ENCODE measurements around the gene TLR3.
"Not testable (repeated sequence)": the region's sequence is repeated elsewhere in the genome, so short reads cannot be mapped to it uniquely, and the experiment has no call there.

Gene TLR3

DNA sequence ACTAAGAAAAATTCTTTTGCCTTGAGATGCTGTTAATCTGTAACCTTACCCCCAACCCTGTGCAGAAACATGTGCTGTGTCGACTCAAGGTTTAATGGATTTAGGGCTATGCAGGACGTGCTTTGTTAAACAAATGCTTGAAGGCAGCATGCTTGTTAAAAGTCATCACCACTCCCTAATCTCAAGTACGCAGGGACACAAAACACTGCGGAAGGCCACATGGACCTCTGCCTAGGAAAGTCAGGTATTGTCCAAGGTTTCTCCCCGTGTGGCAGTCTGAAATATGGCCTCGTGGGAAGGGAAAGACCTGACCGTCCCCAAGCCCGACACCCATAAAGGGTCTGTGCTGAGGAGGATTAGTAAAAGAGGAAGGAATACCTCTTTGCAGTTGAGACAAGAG is 18.8 kb upstream of the TLR3 start:
- not testable (repeated sequence) for DNase-seq

DNA sequence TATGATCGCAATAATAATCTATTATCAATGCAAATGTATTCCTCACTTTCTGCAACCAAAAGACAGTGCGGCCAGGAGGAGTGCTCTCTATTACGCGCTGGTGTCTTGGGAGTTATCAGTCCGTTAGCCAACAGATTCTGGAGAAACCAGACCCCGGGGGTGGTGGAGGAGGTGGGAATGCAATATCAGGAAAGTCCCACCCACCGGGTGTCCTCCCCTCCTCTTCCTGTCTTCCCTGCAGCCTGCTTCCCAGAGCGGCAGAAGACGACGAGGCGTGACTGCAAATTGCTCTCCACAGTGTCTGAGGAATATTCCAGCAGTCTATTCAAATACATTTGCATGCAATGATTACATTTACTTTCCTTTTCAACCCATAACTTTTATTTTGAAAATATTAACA is 17.9 kb upstream of the TLR3 start:
- DNase-seq: no peak

DNA sequence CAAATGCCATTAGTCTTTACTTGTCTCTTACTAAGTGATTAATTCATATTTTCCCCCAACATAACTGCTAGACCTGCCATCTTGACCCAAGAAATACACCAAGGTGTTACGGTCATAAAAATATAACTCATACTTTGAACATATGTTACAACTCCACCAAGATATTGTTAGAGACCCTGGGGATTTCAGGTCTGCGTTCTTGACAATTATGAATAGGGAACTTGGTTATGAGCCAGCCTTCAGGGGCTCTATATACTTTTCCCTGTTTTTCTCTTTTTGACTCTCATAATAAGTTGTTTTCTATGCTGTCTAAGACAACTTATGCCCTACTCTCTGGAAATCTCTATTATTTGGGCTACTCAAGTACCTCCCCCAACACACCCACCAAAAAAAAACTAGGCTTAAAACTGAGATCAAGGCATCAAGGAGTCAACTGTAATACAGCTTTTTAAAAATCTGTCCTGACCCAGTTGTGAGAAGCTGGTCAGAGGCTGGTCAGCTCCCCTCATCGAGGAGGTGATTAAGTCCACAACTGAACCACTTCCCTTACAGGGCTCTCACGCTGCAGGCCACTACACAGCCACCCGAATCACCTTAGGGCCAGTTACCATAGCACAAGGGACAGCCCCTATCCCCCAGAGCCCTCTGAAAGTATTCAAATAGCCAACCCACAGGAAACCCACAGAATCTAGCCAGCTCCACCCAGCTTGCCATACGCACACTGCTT is 10.5 kb upstream of the TLR3 start:
- DNase-seq: no peak

DNA sequence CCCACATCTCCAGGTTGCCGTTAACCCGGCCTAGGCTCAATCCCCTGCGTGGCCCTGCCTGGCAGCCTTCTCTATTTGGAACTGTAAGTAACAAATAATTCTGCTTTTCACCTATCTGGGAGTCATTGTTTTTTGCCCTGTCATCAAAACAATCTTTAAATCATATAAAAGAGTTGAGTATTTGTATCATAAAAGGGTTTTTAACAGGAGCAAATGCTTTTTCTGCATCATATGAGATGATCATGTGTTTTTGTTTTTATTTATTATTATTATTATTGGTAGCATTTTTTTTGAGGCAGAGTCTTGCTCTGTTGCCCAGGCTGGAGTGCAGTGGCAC is 10.0 kb upstream of the TLR3 start:
- DNase-seq: no peak

DNA sequence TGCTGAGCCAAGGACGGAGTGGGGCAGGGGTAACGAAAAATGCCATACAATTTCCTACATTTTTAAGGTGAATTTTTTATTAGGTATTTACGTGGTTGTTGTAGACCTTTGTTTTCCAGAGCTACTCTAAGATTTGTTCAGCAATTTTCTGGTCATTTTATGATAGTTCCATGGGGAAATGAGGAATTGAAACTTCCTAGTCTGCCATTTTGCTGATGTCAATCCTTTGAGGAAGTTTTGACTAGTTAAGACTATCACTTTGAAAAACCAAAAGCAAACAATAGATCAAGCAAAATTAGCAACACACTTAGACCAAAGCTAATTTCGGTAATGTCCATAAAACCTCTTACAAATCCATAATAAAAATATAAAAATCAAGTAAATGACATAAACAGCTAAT is 7.0 kb upstream of the TLR3 start:
- DNase-seq: no peak

DNA sequence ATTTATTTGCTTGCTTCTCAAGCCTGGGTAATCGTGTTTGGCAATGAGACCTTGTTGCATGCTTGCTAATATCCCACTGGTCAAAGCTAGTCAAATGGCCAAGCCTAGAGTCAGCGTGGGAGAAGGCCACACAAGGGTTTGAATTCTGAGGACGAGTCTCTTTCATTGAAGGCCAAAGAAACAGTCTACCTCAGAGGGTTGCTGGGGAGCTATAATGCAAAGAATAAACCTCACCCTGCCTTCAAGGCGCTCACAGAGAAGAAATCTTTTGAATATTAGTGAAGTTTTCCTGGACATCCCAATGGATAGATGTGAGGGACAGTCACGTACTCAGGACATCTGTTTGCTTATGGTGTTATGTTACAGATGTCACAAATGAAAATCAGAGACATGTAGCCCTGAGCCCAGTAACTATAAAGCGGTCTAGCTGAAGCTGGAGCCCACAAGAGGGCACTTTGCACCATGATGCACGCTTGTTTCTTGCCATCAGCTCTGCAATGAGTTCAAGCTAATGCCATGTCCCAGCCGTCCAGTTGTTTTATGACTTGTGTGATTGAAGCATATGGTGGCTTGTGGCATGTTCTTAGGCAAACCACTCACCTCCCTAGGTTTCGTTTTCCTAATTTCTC is 1.1 kb upstream of the TLR3 start:
- DNase-seq: peak; percentile 1

DNA sequence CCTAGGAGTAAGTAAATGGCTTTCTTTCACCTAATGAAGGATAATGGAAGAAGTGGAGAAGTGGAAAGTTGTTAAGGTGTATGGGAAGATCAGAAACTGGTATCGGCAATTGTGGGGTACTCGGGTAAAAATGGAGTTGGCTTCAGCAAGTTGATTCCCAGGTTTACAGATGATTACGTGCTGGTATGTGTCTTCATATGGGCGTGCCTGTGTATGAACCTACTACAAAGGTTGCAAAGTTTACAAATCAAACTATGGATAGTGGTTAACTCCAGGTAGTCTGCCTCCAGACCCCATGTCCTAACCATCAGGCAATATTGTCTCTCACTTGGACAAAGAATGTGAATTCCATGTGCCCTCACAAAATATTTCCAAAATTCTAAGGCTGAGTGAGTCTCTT is 773 bp downstream of the TLR3 start:
- DNase-seq: no peak

DNA sequence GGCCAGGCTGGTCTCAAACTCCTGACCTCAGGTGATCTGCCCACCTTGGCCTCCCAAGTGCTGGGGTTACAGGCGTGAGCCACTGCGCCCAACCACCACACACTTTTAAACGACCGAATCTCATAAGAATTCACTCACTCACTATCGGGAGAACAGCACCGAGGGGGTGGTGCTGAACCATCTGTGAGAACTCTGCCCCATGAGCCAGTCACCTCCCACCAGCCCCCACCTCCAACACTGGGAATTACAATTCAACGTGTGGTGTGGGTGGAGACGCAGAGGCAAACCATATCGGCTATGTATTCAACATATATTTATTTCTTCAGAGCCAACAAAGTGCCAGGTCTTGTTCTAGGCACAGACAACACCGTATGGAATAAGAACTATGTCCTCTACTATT is 3.6 kb downstream of the TLR3 start:
- DNase-seq: no peak

DNA sequence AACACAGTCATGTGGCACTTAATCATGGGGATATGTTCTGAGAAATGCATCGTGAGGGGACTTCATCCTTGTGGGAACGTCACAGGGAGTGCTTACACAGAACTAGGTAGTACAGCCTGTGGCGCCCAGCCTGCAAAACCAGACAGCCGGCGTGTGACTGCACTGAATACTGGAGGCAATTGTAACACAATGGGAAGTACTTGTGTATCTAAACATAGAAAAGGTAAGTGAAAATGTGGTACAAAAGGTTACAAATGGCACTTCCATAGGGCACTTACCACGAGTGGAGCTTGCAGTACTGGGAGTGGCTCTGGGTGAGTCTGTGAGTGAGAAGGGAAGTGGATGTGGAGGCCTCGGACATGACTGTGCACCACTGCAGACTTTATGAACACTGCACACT is 5.2 kb downstream of the TLR3 start:
- DNase-seq: no peak

DNA sequence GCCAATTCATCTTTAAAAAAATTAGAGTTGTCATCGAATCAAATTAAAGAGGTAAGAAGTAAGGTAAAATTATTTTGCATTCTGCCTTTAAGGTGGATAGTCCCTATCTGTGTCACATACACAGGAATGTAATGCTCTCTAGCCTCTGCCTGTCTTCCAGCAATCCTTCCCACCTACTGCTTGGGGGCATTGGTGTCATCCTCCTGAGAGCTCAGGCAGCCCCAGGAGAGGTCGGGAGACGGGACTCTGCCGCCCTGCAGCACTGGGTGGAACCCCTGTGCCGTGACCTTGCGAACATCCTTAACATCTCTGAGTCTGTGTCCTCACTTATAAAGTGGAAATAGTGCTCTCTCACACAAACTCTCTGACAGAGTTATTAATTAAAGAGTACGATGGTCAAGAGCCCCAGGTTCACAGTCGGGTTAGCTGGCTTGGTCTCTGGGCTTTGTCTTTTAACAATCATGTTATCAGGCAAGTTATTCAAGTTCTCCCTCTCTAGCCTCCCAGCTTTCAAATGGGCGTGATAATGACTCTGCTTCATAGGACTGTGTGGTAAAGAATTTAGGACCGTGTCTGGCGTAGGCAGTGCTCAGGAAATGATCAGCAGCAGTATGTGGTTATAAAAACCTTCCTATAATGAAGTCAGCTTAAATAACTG is 10.2 kb downstream of the TLR3 start:
- no peak for DNase-seq

DNA sequence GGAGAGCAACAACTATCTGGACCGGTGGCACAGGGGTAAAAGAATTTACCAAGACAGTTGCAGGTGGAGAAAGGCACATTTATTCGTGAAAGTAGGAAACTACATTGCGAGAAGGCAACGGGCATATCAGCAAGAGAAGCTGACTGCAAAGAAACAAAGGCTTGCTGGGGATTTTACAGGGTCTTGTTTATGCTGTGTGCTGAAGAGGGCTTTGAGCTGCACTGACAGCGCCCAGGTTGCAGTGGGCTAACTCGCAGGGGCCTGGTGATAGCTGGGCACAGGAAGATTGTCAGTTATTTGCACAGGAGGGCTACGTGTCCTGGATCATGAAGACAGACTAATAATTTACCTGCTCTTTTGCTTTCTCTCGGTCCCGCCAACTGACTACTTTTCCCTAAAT is 10.7 kb downstream of the TLR3 start:
- DNase-seq: no peak

DNA sequence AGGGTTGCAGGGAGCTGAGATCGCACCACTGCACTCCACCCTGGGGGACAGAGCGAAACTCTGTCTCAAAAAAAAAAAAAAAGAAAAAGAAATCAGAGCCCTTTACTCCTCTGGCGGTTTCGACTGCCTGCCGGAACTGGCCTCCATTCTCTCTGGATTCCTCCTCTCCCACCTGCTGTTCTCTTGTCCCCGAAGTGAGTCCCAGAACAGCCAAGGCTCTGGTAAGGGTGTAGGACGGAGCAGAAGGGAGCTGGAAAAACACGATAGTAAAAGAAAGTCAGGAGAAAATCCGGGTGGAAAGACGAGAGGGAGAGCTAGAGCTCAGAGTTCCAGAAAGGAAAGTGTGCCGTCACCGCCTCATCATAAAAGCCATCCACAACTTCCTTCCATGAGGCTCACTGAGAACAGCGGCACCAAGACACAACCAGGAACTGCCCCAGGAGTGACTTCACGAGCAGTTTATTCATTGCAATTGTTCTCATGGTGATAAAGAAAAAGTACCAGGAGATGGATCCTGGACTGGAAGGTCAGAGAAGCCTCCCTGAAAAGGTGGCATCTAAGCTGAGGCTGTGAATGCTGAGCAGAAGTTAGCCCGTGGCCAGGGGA is 12.3 kb downstream of the TLR3 start:
- DNase-seq: no peak

DNA sequence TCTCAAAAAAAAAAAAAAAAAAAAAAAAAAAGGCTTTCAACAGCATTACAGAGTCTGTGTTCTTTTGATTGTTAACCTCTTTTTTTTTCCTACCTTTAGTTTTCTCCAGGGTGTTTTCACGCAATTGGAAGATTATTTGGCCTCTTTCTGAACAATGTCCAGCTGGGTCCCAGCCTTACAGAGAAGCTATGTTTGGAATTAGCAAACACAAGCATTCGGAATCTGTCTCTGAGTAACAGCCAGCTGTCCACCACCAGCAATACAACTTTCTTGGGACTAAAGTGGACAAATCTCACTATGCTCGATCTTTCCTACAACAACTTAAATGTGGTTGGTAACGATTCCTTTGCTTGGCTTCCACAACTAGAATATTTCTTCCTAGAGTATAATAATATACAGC is 13.3 kb downstream of the TLR3 start:
- DNase-seq: no peak

DNA sequence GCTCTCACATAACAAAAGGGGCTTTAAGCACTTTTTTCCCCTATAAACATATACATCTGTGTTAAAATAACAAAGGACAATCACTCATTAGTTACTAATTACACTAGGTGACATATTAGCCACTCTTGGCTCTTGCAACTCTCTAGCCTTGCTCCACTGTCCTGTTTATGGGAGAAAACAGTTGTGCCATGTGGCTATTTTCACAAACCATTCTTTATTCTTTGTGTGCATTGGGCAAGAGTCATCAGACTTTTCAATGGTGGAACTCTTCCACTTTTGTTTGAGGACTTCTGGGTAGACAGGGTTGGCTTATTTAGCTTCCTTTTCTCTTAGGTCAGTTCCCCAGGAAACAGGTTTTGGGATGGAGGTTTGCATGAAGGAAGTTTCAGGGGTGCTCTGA is 19.6 kb downstream of the TLR3 start:
- no peak for DNase-seq

DNA sequence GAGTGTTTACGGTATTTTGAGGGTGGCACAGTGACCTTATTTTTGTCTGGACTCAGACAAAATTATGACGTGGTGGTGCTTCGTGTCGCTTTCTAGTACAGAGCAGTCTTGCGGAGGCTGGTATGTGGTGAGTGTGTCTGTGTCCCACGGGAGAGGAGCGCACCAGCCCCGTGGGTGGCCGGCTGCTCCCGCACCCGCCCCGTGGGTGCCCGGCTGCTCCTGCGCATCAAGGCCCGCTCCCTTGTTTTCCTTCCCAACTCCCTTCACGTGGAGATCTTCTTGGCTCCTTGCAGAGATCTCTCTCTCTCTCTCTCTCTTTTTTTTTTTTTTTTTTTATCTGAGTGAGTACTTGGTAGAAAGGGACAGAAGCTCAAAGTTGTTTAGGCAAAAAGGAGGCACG is 23.3 kb downstream of the TLR3 start:
- DNase-seq: no peak

DNA sequence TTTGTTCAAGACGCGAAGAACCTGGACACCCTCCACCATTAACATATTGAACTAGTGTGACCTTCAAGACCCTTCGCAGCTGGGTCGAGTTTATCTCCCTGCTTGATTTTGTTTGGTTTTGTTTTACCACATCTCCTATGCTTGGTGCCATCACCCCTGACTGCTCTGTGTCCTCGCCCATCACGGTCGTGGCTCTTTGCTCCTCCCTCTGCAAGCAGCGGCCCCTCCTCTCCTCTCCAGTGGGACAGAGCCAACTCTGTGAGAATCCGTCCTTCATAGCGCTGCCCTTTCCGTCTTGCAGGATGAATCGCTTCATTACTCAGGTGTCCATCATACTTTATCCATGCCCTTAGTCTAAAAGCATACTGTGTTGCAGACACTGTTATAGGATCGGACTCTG is 26.4 kb downstream of the TLR3 start:
- no peak for DNase-seq

DNA sequence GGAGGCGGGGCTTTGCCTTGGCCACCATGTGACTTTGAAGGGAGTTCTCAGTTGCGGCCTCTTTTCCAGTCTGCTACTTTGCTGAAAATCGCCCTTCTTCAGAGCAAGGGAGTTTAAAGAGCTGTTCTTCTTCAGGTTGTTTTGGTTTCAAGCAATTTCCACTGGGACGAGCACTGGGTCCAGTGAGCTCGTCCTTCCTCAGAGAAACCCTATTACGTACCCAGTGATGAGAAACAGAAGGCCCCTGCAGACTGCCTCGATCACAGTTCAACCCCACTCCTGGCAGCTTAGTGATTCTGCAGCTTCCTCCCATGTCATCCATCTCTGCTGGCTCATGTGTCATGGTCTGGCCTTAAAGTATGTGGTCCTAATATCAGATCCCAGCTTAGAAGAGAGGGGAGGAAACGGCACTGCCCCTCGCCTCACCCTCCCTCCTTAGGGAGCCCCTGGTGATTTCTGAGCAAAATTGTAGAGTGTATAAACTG is 27.8 kb downstream of the TLR3 start:
- DNase-seq: no peak

DNA sequence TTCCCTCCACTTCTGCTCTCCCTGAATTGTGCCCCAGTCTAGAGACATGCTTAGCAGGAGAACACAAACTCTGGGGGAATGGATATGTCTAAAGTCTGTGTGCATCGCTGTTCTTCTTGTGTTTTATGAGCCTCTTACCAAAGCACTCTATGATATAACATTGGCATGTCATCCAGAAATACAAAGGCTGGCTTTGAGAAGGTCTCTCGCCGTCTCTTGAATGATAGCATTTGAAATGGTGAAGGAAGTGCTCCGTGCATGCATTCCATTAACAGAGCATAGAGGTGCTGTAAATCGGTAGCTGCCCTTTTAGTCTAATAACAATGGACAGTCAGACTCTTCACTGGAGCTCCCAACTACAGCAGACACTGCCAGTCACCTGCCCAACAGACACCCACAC is 28.4 kb downstream of the TLR3 start:
- DNase-seq: no peak

DNA sequence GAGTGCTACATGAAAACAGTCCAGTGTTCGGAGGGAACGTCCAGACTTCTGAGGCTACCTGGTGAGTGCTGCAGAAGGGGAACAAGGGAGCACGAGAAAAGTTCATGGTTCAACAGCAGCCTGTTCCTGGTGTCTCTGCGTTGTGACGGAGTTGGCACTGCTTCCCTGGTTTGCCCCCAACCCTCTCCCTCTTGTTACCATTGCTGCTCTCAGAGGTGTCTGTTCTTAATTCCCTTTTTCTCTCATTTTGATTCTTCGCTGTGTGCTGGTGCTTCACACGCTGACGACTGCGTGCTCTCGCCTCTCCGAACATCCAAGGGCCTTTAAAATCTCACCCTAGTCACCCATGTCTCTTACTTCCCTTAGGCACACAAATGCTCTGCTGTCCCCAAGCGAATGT is 34.0 kb downstream of the TLR3 start:
- no peak for DNase-seq

DNA sequence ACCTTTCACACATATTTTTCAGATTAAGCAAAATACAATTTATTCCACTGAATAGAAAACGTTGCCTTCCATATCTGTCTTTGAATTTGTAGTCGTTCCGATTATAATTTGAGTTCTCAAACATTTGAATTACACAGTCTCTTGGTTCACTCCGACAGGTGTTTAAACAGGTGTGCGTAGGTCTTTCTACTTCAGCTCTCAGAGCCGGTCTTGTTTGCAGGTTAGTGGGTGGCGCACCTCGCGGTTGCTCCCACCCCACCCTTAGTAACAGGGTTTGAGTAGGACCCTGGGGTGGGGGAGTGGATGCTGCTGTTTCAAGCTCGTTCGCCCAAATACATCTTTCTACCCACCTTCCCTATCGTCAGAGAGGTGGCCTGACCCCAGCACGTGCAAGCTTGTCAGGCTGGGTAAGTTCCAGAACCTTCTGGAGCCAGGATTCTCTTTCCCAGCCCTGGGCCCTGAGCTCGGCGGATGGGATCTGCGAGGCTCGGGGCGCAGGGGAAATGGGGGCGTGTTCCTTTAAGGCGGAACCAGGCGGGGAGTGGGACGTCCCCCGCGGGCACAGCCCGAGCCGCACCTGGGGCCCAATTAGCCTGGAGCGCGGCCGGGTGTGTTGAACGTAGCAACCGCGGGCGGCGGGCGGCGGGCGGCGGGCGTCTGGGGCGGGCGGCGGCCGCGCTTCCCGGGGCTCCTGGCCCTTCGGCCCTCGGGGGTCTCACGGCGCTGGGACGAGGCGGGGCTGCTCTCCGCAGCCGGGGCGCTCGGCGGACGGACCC is 35.3 kb downstream of the TLR3 start, which contains the start of gene FAM149A:
FAM149A (plus strand) TSS at position 591 of the 776 bp plus-strand sequence.
- DNase-seq: peak; percentile 5

DNA sequence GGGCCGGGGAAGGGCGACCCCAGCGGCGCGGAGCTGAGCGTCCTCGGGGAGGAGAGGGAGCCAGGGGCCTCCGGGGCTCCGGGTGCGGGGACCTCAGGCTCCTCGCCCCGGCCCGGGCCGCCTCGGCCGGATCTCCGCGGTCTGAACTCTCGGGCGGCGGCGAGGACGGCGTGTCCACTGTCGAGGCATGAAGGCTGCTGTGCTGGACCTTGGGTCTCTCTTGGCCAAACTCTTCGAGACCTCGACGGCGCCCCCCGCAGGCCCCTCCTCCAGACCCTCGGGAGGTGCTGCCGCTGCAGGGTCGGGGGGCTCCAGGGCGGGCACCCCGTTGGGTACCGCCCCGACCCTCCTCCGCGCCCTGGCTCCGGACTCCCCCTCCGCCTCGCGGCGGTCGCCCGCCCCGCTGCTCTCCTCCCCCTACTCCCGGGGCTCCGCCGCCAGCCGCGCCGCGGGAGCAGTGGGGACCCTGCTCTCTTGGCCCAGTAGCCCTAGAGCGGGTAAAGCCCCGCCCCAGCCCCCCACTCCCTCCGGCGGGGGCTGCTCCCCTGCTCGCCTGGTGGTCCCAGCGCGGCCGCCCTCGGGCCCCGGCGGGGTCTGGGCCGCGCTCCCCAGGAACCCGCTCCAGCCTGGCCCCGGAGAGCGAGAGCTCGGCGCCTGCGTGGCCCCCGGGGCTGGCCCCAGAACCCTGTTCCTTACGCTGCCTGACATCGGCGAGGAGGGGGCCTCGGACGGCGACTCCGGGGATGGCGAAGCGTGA is 36.1 kb downstream of the TLR3 start:
- DNase-seq: no peak

DNA sequence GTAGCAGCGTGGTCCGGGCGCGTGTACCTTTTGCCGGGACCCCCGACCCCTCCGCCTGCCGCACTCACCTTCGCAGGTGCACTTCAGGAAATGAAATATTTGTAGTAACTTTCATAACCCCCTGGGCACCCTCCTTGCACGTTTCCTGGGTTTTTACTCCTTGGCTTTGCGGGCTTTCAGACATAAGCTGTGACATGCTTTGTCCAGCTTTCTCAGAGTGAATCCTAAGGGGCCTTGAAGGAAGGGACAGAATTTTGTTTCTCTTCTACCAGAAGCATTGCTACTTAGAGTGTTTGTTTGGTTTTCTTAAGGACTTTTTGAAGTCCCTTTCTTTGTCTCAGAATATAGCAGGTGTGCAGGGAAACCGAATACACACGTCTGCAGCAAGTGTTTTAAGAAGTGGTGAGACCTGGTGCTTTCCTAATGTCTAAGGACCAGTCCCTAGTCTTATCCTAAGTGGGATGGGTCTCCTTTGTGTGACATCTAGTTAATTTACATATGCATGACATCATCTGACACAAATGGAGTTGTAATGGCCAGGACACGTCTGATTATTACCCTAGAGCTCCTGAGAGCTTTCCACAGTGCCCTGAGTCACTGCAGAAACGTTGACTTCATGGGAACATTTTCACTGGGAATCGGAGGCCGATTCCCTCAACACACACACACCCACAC is 36.8 kb downstream of the TLR3 start:
- DNase-seq: peak; percentile 36

Measured in DMS79 treated with DMSO at 0.1 percent for 48 hours (cell line).